ENCODE data around the gene PFDN2.

DNA sequence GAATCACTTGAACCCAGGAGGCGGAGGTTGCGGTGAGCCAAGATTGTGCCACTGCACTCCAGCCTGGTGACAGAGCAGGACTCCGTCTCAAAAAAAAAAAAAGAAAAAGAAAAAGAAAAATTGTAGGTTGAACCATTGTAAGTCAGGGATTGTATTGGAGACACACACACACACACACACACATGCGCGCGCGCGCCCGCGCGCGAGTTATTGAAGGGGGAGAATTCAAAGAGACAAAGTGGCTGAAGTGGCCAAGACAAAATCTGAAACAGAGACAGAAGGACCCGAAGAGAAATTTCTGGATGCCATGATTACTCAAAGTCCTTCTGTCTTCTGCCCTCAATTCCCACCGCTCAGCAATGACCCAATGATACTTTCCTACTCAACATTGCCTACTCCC is 23.4 kb downstream of the PFDN2 start:
- no peak for TF ChIP-seq POLR2A (IDR thresholded peaks at IDR 0.05; ENCODE audit: low read length)
- no peak for TF ChIP-seq GATA1 (IDR thresholded peaks at IDR 0.05; ENCODE audit: low read depth, low read length)
